GM23248 (cell line): ENCODE data around the gene PAK6. TPM values are rescaled to one million over a fixed set of nuclear protein-coding genes. Genes with fewer than 3 reads are reported as not detected.

ENCODE experiments used
- DNase-seq: peaks from one replicate; pipeline ENCODE4 v3.0.0-alpha.2; 2015
- H2AFZ ChIP-seq: fragments of 200-600 bp; sonication (generic); 2 replicates; pipeline ENCODE4 v1.6.1; 2016; ENCODE audit warnings: antibody characterized with exemption
- H3F3A ChIP-seq: fragments of 200-600 bp; sonication (generic); 2 replicates; pipeline ENCODE4 v1.6.1; 2016; ENCODE audit warnings: mild to moderate bottlenecking, antibody characterized with exemption, mixed run types; ENCODE audit not compliant: insufficient read depth
- H3K27ac ChIP-seq: fragments of 200-600 bp; sonication (generic); 2 replicates; pipeline ENCODE4 v1.5.1; 2016; ENCODE audit warnings: mild to moderate bottlenecking
- H3K27me3 ChIP-seq: fragments of 200-600 bp; sonication (generic); replicated peaks from 2 replicates; pipeline ENCODE4 v1.6.1; 2016; ENCODE audit warnings: mild to moderate bottlenecking; ENCODE audit not compliant: insufficient read depth
- H3K36me3 ChIP-seq: fragments of 200-600 bp; sonication (generic); 2 replicates; pipeline ENCODE4 v1.6.1; 2016; ENCODE audit warnings: low read depth, mild to moderate bottlenecking
- H3K4me1 ChIP-seq: fragments of 200-600 bp; sonication (generic); 2 replicates; pipeline ENCODE4 v1.6.1; 2016; ENCODE audit warnings: mild to moderate bottlenecking; ENCODE audit not compliant: insufficient read depth
- H3K4me2 ChIP-seq: fragments of 200-600 bp; sonication (generic); one replicate; pipeline ENCODE4 v1.6.1; 2016; ENCODE audit warnings: mild to moderate bottlenecking; ENCODE audit not compliant: unreplicated experiment
- H3K4me3 ChIP-seq: fragments of 200-600 bp; sonication (generic); 2 replicates; pipeline ENCODE4 v1.5.1; 2016; ENCODE audit warnings: mild to moderate bottlenecking
- H3K79me2 ChIP-seq: fragments of 200-600 bp; sonication (generic); 2 replicates; pipeline ENCODE4 v1.6.1; 2016; ENCODE audit warnings: mild to moderate bottlenecking; ENCODE audit not compliant: insufficient read depth
- H3K9ac ChIP-seq: fragments of 200-600 bp; sonication (generic); 2 replicates; pipeline ENCODE4 v1.6.1; 2016; ENCODE audit warnings: mild to moderate bottlenecking
- H3K9me2 ChIP-seq: fragments of 200-600 bp; sonication (generic); 2 replicates; pipeline ENCODE4 v1.6.1; 2016; ENCODE audit warnings: mixed run types, mild to moderate bottlenecking, moderate library complexity; ENCODE audit not compliant: insufficient read depth
- H3K9me3 ChIP-seq: fragments of 200-600 bp; sonication (generic); one replicate; pipeline ENCODE4 v1.6.1; 2017; ENCODE audit warnings: low read depth
- H4K20me1 ChIP-seq: fragments of 200-600 bp; sonication (generic); 2 replicates; pipeline ENCODE4 v1.6.0; 2016; ENCODE audit not compliant: insufficient read depth
- EZH2 ChIP-seq: fragments of 200-600 bp; sonication (generic); IDR thresholded peaks from 2 replicates; pipeline ENCODE4 v1.6.1; 2018; ENCODE audit warnings: antibody characterized with exemption, mild to moderate bottlenecking; ENCODE audit not compliant: insufficient read depth, poor library complexity, severe bottlenecking
- EZH2phosphoT487 ChIP-seq: fragments of 200-600 bp; sonication (generic); IDR thresholded peaks from 2 replicates; pipeline ENCODE4 v1.6.1; 2018; ENCODE audit warnings: antibody characterized with exemption, moderate library complexity, mild to moderate bottlenecking, low read depth; ENCODE audit not compliant: insufficient read depth
- WGBS, 2 experiments: methylation state at CpG; one replicate each; pipeline ENCODE4 v1.1.6; 2015 to 2017; ENCODE audit warnings: low lambda C conversion rate in 2 of 2, low coverage in 1 of 2; ENCODE audit errors: missing lambda C conversion rate in 2 of 2; 5-methylcytosine and 5-hydroxymethylcytosine counted together
- in situ Hi-C: fragments of 300-500 bp; cut with MboI; formaldehyde crosslinking; loops from 2 replicates; pipeline ENCODE4 v1.15.0; 2020
- polyA plus RNA-seq: library from polyadenylated mRNA; unstranded; fragments of >200 nt; fragmentation: Nextera tagmentation; extraction: Ambion mirVana; gene quantifications from 2 replicates; pipeline ENCODE4 v1.2.1, GENCODE V29; 2016
- total RNA-seq: library from RNA; depleted of rRNA; stranded (reverse); fragments of >200 nt; shearing (Covaris generic); gene quantifications from 2 replicates; pipeline ENCODE4 v1.2.3, GENCODE V29; 2014

Gene PAK6
- total and polyA plus RNA-seq, 2 experiments from 2014 or later = not detected

GRCh38 chr15:40281801-40282146, 42.9 kb downstream of the PAK6 start:
- Histone ChIP-seq H3K9me3 (no peaks in the 10 kb centered on the region), H3K4me1 (peaks cover 17% of the 10 kb centered on the region), H3K79me2 (no peaks in the 10 kb centered on the region), H4K20me1 (no peaks in the 10 kb centered on the region), H3K27ac (no peak overlapping the region), H3K36me3 (no peaks in the 10 kb centered on the region), H3F3A (peaks cover 14% of the 10 kb centered on the region; the same call in 1 of the 2 replicates), H3K4me2 (peak overlapping the region; percentile 43), H3K9me2 (no peaks in the 10 kb centered on the region), H3K9ac (no peak overlapping the region), H2AFZ (no peak overlapping the region), H3K4me3 (peak overlapping the region; percentile 58), H3K27me3 (peaks cover 33% of the 10 kb centered on the region)
- 5 to 9% methylated on average over 23 to 50 of the region's 51 CpGs for WGBS, 2 experiments
- in situ Hi-C loops = no loop called here
- no peak for TF ChIP-seq EZH2phosphoT487
- no peak for TF ChIP-seq EZH2
- DNase-seq = peak; percentile 21

GRCh38 chr15:40282147-40282868, 43.4 kb downstream of the PAK6 start:
- 2% methylated on average over 53 to 67 of the region's 92 CpGs for WGBS, 2 experiments
- Histone ChIP-seq H3K9ac (no peak overlapping the region), H2AFZ (peak overlapping the region; percentile 72), H4K20me1 (no peaks in the 10 kb centered on the region), H3K9me3 (no peaks in the 10 kb centered on the region), H3K27me3 (peaks cover 33% of the 10 kb centered on the region), H3F3A (peaks cover 14% of the 10 kb centered on the region; the same call in 1 of the 2 replicates), H3K27ac (no peak overlapping the region), H3K9me2 (no peaks in the 10 kb centered on the region), H3K4me1 (peaks cover 17% of the 10 kb centered on the region), H3K79me2 (no peaks in the 10 kb centered on the region), H3K4me3 (peak overlapping the region; percentile 58), H3K4me2 (peak overlapping the region; percentile 43), H3K36me3 (no peaks in the 10 kb centered on the region)
- in situ Hi-C loops = no loop called here
- DNase-seq = peak; percentile 48
- TF ChIP-seq EZH2 (peak; percentile 89), EZH2phosphoT487 (no peak; the same call in 1 of the 2 replicates)

- Histone ChIP-seq H2AFZ (peak within 1 kb of the TSS; percentile 72), H4K20me1 (no peaks in the 10 kb centered on the region), H3K36me3 (no peaks in the 10 kb centered on the region), H3K79me2 (no peaks in the 10 kb centered on the region), H3K4me1 (peaks cover 17% of the 10 kb centered on the region), H3K9me3 (no peaks in the 10 kb centered on the region), H3K4me2 (peak within 1 kb of the TSS; percentile 43), H3K4me3 (peak within 1 kb of the TSS; percentile 58), H3K27ac (no peak within 1 kb of the TSS), H3K9ac (no peak within 1 kb of the TSS), H3K9me2 (no peaks in the 10 kb centered on the region), H3F3A (peaks cover 14% of the 10 kb centered on the region; the same call in 1 of the 2 replicates), H3K27me3 (peaks cover 33% of the 10 kb centered on the region)
- in situ Hi-C loops = no loop called here
- DNase-seq = peak; percentile 60
- WGBS, 2 experiments = 7 to 10% methylated on average over 38 to 70 of the region's 76 CpGs
- TF ChIP-seq EZH2 (peak; percentile 74), EZH2phosphoT487 (peak; percentile 39; the same call in 1 of the 2 replicates)
Measured at GRCh38 chr15:40282869-40283614, 44.2 kb downstream of the PAK6 start, which contains the start of gene ANKRD63. Gene ANKRD63, minus strand, starts transcription at chr15:40283064. Its CDS starts 478 bp downstream, at chr15:40282586.

- Histone ChIP-seq H3K4me1 (peaks cover 17% of the 10 kb centered on the region), H4K20me1 (no peaks in the 10 kb centered on the region), H3K9me3 (no peaks in the 10 kb centered on the region), H3K4me3 (no peak overlapping the region), H2AFZ (no peak overlapping the region), H3K4me2 (no peak overlapping the region), H3K9me2 (no peaks in the 10 kb centered on the region), H3K9ac (no peak overlapping the region), H3K36me3 (no peaks in the 10 kb centered on the region), H3F3A (peaks cover 14% of the 10 kb centered on the region; the same call in 1 of the 2 replicates), H3K27ac (no peak overlapping the region), H3K79me2 (no peaks in the 10 kb centered on the region), H3K27me3 (peaks cover 33% of the 10 kb centered on the region)
- TF ChIP-seq EZH2 (no peak), EZH2phosphoT487 (no peak)
- in situ Hi-C loops = no loop called here
- no peak for DNase-seq
- 46 to 55% methylated on average over 18 to 33 of the region's 33 CpGs for WGBS, 2 experiments
Measured at GRCh38 chr15:40283615-40284300, 44.9 kb downstream of the PAK6 start.
